Liver (tissue), 9 donors: ENCODE results near the gene ADAMTS1. TPM values are rescaled to one million over a fixed set of nuclear protein-coding genes. Genes with fewer than 3 reads are reported as not detected.

Source experiments
- DNase-seq: peaks from one replicate; pipeline ENCODE4 v3.0.0-alpha.2; 2017; ENCODE audit warnings: low spot score
- H3K27ac ChIP-seq, 2 donors: one replicate each; pipeline ENCODE4 v1.7.0; 2013; ENCODE audit warnings: inconsistent platforms in 2 of 2, low read length in 2 of 2, control low read depth in 1 of 2, low read depth in 1 of 2, mild to moderate bottlenecking in 1 of 2
- H3K27me3 ChIP-seq, 4 donors: one replicate each; pipeline versions ENCODE4 v1.6.1 to v1.7.0; 2013; ENCODE audit warnings: low read length in 3 of 4, inconsistent platforms in 1 of 4, mild to moderate bottlenecking in 1 of 4, moderate library complexity in 1 of 4; ENCODE audit not compliant: control insufficient read depth in 4 of 4, insufficient read depth in 4 of 4
- H3K36me3 ChIP-seq, 4 donors: one replicate each; pipeline versions ENCODE4 v1.6.1 to v1.7.0; 2013; ENCODE audit warnings: low read length in 3 of 4, mild to moderate bottlenecking in 3 of 4, low read depth in 1 of 4, moderate library complexity in 1 of 4; ENCODE audit not compliant: control insufficient read depth in 4 of 4, insufficient read depth in 3 of 4
- H3K4me1 ChIP-seq, 4 donors: one replicate each; pipeline versions ENCODE4 v1.6.1 to v1.7.0; 2013; ENCODE audit warnings: low read length in 3 of 4, mild to moderate bottlenecking in 3 of 4, moderate library complexity in 1 of 4; ENCODE audit not compliant: control insufficient read depth in 4 of 4, insufficient read depth in 4 of 4
- H3K4me3 ChIP-seq, 3 donors: one replicate each; pipeline versions ENCODE4 v1.6.1 to v1.7.0; 2013; ENCODE audit warnings: low read length in 3 of 3, control low read depth in 1 of 3, low read depth in 1 of 3, mild to moderate bottlenecking in 1 of 3
- H3K9ac ChIP-seq, 2 donors: one replicate each; pipeline ENCODE4 v1.7.0; 2013; ENCODE audit warnings: low read length in 2 of 2, mild to moderate bottlenecking in 2 of 2, moderate library complexity in 2 of 2, control low read depth in 1 of 2, low read depth in 1 of 2
- H3K9me3 ChIP-seq, 4 donors: one replicate each; pipeline versions ENCODE4 v1.6.1 to v1.7.0; 2013; ENCODE audit warnings: low read length in 3 of 4; ENCODE audit not compliant: control insufficient read depth in 4 of 4
- ATF3 ChIP-seq: IDR thresholded peaks from 2 replicates; pipeline ENCODE4 v1.6.1; 2016; ENCODE audit warnings: antibody characterized with exemption
- CTCF ChIP-seq: fragments of 150-350 bp; IDR thresholded peaks from 2 replicates; pipeline ENCODE4 v1.5.1; 2017; ENCODE audit warnings: improper control_type of control experiment, low read depth, low read length; ENCODE audit not compliant: missing input control
- FOXA1 ChIP-seq: IDR thresholded peaks from 2 replicates; pipeline ENCODE4 v1.6.1; 2016; ENCODE audit warnings: antibody characterized with exemption
- FOXA2 ChIP-seq: IDR thresholded peaks from 2 replicates; pipeline ENCODE4 v1.6.1; 2016; ENCODE audit warnings: antibody characterized with exemption
- GABPA ChIP-seq, 2 donors: IDR thresholded peaks in 1 of 2; conservative IDR thresholded peaks in 1 of 2; 2 replicates each; pipeline ENCODE4 v1.6.1; 2016; ENCODE audit warnings: antibody characterized with exemption in 2 of 2, mild to moderate bottlenecking in 1 of 2, moderate library complexity in 1 of 2
- JUND ChIP-seq, 2 donors: IDR thresholded peaks; 2 replicates each; pipeline ENCODE4 v1.6.1; 2016; ENCODE audit warnings: antibody characterized with exemption in 2 of 2
- NR2F2 ChIP-seq: IDR thresholded peaks from 2 replicates; pipeline ENCODE4 v1.6.1; 2016; ENCODE audit warnings: antibody characterized with exemption
- RAD21 ChIP-seq, 2 donors: IDR thresholded peaks; 2 replicates each; pipeline ENCODE4 v1.6.1; 2016; ENCODE audit warnings: antibody characterized with exemption in 2 of 2, mild to moderate bottlenecking in 2 of 2
- REST ChIP-seq: IDR thresholded peaks from 2 replicates; pipeline ENCODE4 v1.6.1; 2016; ENCODE audit warnings: antibody characterized with exemption, mild to moderate bottlenecking
- SP1 ChIP-seq: IDR thresholded peaks from 2 replicates; pipeline ENCODE4 v1.6.1; 2018; ENCODE audit warnings: antibody characterized with exemption, mild to moderate bottlenecking
- TAF1 ChIP-seq: conservative IDR thresholded peaks from 2 replicates; pipeline ENCODE4 v1.6.1; 2016; ENCODE audit warnings: antibody characterized with exemption, mild to moderate bottlenecking
- WGBS: extraction: QIAGEN DNeasy Blood & Tissue Kit; methylation state at CpG from one replicate; pipeline ENCODE4 v1.1.7; 2013; 5-methylcytosine and 5-hydroxymethylcytosine counted together
- polyA plus RNA-seq, 2 donors: library from polyadenylated mRNA; stranded (reverse) in 1 of 2; unstranded in 1 of 2; fragments of 200-250 nt in 1 of 2; fragments of >200 nt in 1 of 2; fragmentation: Nextera tagmentation in 1 of 2; extraction: Ambion mirVana in 1 of 2; gene quantifications; one replicate each; pipeline versions ENCODE4 v1.2.1 to v1.2.3, GENCODE V29; 2013 to 2015
- total RNA-seq, 2 donors: library from RNA; depleted of rRNA; stranded (reverse); fragments of >200 nt; gene quantifications; one replicate each; pipeline ENCODE4 v1.2.3, GENCODE V29; 2014
- donor health status: healthy.
- donor health status: healthy.
- donor health status: healthy.
- donor health status: healthy.
- donor health status: healthy.

The ADAMTS1 gene
- total and polyA plus RNA-seq, 4 donors: 3.3 to 23.1 (median 10.7) TPM

GRCh38 chr21:26881504-26882228, 36.5 kb upstream of the ADAMTS1 start:
- Histone ChIP-seq H3K4me3 (no peak overlapping the region), H3K9me3 (no peaks in the 10 kb centered on the region), H3K4me1 (no peaks in the 10 kb centered on the region), H3K36me3 (no peaks in the 10 kb centered on the region), H3K27me3 (no peaks in the 10 kb centered on the region), H3K27ac (no peak overlapping the region), H3K9ac (no peak overlapping the region)
- TF ChIP-seq GABPA (IDR thresholded peaks at IDR 0.05 in 1 of 2, conservative IDR thresholded peaks at IDR 0.05 in 1 of 2) (no peak), JUND (IDR thresholded peaks at IDR 0.05) (no peak), ATF3 (no peak), FOXA1 (no peak), REST (no peak), CTCF (peak; percentile 29), TAF1 (no peak), NR2F2 (no peak), RAD21 (IDR thresholded peaks at IDR 0.05) (peak; percentile 74 to 75)
- no peak for DNase-seq
- WGBS: 55% methylated on average over 4 of the region's 4 CpGs

- Histone ChIP-seq H3K4me1 (no peaks in the 10 kb centered on the region), H3K4me3 (no peak overlapping the region), H3K27ac (no peak overlapping the region), H3K9ac (no peak overlapping the region), H3K9me3 (peaks cover 0 to 4% (median under 1%) of the 10 kb centered on the region in 4 donors), H3K27me3 (no peaks in the 10 kb centered on the region), H3K36me3 (no peaks in the 10 kb centered on the region)
- DNase-seq: no peak
- 67% methylated on average over 6 of the region's 6 CpGs for WGBS
- TF ChIP-seq ATF3: no peak
- TF ChIP-seq NR2F2: no peak
- no peak for TF ChIP-seq SP1
- TF ChIP-seq FOXA2: no peak
- TF ChIP-seq REST: no peak
These were observed 31.8 kb upstream of the ADAMTS1 start for GRCh38 chr21:26877018-26877417.
